GM21576 (cell line): ENCODE data around the gene SMIM38.

ENCODE experiments used
- ATAC-seq: cut with Tn5 transposase; IDR thresholded peaks from one replicate; pipeline ENCODE4 v1.9.1; 2021; ENCODE audit warnings: mild to moderate bottlenecking, moderate library complexity; ENCODE audit not compliant: unreplicated experiment

SMIM38 gene

DNA sequence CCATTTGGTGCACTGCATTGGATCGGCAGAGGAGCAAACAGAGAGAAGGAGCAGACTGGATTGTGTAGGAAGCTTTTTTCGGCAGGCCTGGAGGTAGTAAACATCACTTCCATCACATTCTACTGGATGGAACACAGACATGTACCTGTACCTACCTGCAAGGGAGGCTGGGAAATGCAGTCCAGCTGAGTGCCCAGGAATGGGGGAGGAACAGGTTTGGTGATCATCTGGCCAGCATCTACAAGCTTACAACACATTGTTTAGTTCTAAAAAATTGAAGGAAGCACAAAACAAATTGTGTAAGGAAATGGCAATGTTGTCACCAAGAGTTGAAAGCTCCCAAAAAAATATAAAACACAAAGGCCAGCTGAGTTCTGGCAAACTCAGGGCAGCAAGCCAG lies 19.1 kb downstream of the SMIM38 start:
- ATAC-seq, result no peak

DNA sequence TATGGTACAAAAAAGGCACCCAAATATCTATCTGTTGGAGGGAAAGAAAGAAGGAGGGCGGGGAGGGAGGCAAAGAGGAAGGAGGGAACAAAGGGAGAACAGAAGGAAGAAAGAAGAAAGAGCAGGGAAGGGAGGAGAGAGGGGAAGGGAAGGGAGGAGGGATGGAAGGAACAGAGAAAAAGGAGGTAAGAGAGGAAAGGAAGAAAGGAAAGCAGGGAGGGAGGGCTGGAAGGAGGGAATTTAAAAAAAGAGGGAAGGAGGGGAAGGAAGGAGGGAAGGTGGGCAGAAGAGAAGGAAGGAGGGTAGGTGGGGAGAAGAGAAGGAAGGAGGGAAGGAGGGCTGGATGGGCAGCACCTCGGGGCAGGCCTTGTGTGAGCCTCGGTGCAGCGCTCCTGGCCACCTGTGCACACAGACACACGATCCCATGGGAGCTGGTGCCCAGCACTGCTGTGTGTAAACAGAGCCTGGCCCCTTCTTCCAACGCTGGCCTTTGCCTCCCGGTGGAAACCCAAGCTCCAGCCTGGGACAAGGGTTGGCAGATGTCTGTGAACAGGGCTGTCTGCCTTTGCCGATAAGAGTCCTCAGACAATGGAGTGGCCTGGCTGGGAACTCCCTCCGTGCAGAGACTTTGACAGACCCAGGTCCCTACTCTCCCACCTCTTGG lies 23.2 kb downstream of the SMIM38 start:
- ATAC-seq, result no peak

DNA sequence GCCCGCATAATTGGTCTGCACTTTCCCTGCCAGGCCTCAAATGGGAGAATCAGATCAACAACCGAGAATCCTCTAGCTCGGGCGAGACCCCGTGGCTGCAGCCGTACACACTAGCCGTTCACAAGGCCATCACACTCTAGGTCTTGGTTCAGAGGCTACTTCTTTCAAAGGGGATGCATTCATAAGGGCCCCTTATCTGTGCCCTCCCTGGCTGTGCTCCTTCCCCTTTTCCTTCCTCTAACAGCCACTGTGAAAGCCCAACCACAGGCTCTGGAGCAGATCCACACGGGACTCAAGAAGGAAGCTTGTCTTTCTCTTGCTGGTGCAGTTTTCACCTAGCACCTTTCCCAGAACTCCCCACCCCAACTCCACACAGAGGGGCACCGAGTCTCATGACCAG lies 24.5 kb downstream of the SMIM38 start:
- ATAC-seq, result no peak

DNA sequence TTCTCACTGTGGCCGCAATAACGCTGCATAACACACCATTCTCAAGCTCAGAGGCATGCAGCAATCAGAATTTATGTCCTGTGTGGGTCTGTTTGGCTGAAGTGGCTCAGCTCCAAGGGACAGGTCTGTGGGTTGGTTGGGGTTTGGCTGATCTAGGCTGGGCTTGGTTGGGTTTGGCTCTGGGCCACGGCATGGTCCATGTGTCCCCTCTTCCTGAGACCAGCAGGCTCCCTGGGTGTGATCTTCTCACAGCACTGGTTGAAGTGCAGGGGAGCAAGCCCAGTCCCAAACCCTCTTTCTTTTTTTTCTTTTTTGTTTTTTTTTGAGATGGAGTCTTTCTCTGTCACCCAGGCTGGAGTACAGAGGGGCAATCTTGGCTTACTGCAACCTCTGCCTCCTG lies 25.0 kb downstream of the SMIM38 start:
- ATAC-seq, result no peak

DNA sequence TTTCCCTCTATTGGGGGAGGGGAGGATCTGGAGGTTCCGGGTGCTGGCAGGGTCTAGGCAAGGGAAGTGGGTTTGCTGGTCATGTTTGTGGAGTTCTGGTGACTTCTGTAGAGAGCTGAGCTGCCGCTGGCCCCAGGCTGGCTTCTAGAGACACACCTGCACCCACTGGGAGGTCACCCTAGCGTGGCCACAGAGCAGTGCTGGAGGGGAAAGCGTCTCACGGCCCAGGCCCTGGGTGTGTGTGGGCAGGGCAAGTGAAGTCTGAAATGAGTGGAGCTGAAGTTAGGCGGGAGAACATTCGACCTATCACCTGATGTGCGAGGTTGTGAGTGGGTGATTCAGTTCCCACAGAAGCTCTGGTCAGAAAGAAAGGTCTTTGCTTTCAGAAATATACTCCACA lies 27.9 kb downstream of the SMIM38 start:
- no peak for ATAC-seq

DNA sequence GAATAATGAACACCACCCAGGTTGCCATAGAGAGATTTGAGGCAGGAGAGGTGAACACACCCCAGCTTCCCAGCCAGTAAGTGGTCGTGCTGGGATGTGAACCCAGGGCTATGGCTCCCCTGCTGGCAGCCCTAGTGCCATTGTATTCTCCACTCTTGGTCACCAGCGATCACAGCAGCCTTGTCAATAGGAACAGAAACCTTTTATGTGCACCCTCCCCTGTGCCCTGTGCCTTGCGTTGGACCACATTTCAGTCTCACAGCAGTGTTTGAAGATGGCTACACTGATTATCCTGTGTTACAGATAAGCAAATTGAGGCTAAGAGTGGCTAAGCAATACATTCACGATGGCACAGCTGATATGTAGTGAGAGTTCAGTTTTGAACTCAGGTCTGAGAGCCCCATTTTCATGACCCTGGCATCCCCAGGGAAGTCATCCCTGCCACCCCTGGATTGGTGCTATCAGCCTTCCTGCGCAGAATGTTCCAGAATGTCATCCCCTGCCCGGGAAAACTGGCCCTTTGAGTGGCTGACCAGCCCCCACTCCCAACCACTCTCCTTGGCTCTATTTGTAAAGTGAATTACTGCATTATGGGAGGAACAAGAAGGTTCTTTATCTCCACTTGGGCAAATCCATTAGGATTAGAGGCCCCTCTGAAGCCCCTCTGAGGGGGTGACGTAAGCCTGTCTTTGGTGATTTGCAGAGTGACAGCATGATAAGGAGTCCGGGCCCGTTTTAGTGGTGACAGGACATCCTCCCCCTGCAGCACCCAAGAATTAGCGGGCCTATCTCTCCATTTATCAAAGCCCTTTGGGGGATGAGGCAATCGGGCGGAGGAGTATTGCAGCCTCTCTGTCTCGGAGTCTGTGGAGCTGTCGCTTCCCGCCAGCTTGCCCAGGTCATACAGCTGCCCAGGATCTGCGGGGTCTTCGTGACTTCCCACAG lies 30.9 kb downstream of the SMIM38 start:
- ATAC-seq, result no peak

DNA sequence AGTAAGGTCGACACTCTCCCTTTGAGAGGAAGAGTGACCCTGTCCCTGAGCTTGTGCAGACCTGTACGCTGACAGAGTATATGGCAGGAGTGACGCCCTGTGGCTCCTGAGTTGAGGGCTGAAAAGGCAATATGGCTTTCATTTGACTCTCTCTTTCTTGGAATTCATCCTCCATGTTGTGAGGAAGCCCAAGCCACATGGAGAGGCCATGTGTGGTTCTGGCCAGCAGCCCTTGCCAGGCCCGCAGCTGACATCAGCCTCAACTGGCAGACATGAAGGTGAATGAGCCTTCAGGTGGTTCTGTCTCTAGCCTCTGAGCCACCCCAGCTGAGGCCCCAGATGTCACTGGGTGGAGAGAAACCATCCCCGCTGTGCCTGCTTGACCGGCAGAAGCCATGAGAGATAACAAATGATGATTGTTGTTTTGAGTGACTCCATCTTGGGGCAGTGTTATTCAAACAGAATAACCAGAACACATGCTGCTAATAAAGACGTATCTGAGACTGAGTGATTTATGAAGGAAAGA lies 31.9 kb downstream of the SMIM38 start:
- ATAC-seq, result no peak

DNA sequence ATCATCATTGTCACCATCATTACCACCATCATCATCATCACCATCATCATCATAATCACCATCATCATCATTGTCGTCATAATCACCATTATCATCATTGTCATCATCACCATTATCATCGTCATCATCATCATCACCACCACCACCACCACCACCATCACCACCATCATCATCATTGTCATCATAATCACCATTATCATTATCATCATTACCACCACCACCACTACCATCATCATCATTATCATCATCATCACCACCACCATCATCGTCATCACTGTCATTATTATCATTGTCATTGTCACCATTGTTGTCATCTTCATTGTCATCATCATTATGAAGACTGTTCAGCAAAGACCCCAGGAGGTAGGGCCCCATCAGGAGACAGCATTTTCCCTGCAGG lies 33.3 kb downstream of the SMIM38 start:
- ATAC-seq, result no peak

DNA sequence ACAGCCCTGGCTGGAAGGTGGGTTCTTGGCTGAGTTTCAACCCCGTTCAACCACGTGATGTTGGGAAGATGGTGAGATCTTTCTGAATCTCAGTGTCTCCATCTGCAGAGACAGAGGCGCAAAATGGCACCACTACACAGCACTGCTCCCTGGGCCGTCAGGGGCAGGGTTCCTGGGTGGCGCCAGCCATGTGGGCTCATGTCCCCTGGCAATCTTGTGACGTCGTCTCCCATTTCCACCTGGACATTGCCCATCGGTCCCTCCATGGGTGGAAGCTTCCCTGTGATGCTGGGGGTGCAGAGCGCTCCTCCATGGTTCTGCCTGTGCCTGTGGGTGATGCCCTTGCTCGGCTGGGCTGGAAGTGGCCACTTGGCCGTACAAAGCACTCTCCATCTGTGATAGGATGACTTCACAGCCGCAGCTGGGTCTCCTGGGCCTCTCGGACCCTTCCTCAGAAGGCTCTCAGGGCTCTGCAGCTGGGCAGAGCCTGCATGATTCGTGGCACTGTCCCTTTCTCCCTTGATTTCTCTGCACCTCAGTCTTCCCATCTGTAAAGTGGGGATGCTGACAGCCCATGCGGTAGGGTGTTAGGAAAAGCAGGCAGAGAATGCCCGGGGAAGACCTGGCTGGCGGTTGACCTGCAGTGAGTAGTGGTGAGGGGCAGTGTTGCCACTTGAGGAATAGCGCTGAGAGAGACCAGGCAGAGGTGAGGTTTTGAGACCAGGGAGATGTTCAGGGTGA lies 35.2 kb downstream of the SMIM38 start:
- ATAC-seq, result no peak

DNA sequence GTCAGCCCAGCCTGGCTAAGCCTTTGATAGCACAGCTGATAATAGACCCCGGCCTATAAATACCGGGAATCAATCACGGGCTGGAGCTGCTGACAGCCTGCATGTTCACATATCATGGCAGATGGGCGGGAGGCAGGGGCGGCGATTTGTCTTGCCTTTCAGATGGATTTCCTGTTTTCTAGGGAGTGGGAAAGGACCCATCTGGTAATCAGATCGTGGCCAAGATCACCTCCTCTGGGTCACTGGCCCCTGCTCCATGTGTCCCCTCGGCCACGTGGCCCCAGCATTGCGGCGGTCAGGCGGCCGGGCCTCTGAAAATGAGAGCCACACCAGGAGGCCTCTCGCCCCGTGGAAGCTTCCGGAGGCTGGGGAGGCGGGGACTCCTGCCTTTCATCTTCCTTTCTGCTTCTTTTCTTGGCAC lies 36.6 kb downstream of the SMIM38 start:
- no peak for ATAC-seq

DNA sequence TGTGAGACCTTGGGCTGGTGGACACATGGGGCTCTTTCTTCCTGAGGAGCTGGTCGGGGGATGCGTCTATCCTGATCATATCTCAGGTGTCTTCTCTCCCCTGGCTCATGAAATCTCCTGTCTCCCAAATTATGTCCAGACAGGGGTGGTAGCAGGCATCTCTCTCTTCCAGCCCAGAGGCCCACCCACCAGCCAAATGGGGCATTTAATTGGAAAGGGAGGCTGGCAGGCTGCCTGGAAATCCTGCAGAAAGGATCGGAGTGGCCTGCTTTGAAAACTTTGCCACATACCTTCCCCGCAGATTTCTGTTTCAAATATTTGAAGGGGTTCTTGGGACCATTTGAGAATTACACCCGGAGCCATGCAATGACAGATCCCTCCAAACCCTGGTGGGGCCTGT lies 37.4 kb downstream of the SMIM38 start:
- no peak for ATAC-seq

DNA sequence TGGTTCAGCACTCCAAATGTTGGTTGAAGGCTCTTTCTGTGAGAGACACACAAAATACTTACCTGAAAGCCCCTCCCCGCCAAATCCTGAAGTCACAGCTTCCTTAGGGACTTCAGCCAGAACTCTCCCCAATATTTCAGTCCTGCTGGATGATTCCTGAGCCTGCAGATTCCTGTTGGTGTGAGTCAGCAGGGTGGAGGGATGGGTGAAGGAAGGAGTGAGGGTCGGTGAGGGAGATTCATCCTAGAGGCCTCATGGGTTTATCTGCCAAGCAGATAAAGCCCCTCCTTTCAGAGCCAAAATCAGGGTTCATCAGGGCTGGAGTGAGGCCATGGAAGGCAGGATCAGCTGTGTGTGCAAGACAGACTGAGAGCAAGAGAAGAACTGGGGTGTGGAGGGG lies 37.9 kb downstream of the SMIM38 start:
- ATAC-seq, result no peak

DNA sequence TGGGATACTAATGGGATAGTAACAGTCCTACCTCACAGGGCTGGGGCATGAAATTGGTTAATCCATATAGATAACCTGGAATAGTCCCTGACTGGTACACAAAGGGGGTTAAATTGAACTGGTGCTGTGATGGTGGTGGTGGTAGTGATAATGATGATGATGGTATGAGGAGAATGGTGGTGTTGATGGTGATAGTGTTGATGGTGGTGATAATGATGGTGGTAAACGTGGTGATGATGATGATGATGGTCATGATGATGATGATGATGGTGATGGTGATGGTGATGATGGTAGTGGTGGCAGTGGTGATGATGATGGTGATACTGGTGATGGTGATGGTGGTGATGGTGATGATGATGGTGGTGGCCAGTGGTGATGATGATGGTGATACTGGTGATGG lies 38.7 kb downstream of the SMIM38 start:
- no peak for ATAC-seq

DNA sequence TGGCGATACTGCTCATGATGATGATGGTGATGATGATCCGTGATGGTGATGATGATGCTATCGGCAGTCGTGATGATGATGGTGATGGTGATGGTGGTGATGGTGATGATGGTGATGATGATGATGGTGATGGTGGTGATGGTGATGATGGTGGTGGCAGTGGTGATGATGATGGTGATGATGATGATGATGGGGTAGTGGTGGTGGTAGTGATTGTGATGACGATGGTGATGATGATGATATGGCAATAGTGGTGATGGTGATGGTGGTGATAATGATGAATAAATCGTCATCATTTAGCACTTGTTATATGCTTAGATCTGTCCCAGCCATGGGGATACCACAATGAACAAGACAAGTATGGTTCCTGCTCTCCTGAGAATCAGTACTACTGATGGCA lies 39.2 kb downstream of the SMIM38 start:
- ATAC-seq, result no peak

DNA sequence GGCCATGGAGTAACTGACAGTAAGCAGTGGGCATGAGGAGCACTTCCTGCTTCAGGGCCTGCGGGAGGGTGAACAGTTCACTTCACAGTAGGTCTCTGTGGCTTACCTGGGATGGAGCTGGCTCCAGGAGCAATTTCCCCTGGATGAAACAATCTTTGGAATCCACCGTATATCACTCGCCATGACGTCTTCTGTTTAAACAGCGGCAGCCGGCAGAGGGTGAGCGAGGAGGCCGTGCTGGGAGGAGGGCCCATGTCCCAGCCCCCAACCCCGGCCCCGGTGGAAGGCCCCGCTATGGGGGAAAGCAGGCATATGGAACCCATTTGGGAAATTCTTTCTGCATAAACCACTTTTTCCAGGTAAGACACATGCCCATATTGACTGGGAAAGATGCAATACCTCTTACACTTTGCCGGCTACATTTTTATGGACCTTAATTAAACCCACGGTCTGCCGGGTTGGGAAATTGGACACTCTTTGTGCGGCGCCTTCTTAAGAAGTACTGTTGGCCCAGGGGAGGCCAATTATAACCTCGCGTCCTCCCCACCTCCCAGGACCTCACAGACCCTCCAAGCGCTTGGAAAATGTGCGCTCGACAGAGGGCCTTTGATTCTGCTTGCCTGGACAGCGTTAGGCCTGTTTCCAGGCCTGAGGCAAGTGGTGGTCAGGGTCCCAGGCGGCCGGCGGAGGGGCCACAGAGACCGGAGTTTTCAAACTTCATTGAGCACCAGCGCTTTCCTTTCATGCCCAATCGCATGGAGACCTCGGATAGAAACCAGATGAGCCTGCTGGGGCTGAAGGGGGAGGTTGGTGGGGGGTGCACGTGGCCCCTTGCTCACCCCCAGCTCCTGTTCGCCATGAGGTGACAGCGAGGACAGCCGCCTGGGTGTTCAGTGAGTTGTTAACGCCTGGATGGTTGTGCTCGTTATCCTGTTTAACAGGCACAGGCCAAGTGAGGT lies 40.4 kb downstream of the SMIM38 start:
- ATAC-seq, result no peak

DNA sequence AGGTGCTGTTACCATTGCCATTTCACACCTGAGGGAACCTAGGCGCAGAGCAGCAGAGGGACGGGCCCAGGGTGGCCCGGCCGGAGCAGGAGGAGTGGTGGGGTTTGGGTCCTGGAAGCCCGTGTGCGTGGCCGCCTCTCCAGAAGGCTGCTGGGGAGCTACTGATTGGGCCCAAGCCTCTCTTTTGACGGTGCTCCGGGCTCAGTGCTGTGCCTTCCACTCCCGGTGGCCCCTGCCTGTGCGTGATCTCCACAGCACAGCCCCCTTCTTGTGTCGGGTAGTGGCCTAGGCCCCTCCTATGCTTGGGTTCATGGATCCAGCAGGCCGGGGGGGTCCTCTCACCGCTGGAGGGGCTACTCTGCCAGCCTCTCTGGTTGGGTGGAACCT lies 41.0 kb downstream of the SMIM38 start:
- ATAC-seq, result no peak

DNA sequence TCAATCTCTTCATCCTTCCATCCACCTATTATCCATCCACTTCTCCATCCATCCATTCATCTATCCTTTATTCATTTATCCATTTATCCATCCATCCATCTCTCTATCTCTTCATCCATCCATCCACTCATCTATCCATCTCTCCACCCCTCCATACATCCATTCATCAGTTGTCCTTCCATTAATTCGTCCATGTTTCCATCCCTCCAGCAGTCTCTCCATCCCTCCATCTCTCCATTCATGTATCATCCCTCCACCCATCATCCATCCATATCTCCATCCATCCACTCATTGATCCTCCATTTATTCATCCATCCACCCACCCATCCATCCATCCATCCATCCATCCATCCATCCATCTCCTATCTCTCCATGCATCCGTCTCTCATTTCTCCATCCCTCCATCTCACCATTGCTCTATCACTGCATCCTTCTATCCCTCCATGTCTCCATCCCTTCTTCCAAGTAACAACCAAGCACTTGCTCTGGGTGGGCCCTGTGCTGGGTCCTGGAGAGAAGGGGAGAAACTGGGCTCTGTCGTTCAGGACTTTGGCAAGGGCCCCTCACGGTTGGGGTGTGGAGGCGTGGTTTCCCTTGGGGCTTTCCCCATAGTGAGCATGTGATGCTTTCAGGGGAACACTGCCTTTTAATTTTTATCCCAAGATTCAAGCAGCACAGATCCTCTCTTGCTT lies 43.3 kb downstream of the SMIM38 start:
- no peak for ATAC-seq

DNA sequence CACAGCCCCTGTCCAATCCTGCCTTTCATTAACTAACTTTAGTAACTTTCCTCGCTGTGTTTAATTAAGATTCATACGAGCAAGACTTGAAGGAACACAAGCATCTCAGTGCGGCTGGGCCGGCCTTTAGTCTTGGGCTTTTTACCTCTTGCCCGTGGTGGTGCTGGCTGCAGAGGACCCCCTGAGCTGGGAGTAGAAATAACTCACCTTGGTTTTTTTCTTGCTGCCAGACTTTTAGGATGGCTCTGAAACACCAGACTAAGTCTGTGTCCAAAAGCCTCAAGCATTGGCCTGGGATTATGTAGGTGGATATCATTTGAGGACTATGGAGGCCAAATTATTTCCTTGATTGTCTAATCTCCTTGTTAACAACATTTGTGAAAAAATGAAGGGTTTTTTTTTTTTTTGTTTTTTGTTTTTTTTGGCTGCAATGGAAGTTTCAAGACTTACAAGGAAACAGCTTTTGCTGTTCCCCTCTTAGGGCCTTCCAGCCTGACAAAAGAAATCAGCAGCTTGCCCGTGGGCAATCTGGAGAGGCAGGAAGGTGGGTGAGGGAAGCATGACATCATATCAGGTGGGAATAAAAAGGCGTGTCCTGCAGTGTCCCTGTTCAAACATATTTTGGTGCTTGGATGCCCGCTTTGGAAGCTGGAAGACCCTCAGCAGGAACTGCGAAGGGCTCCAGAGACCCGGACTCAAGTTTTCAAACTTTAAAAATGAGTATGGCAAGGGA lies 44.0 kb downstream of the SMIM38 start:
- no peak for ATAC-seq
